WERI-Rb-1 (cell line): ENCODE measurements around the gene CNN2.

Experiments
- DNase-seq: peaks from one replicate; pipeline ENCODE4 v3.0.0-alpha.2; 2020
- H3K27ac ChIP-seq: fragments of 250-450 bp; sonication (Bioruptor Pico); 2 replicates; pipeline ENCODE4 v1.5.1; 2020; ENCODE audit warnings: mild to moderate bottlenecking, moderate library complexity
- H3K27me3 ChIP-seq: fragments of 250-450 bp; sonication (Bioruptor Pico); 2 replicates; pipeline ENCODE4 v1.5.1; 2021; ENCODE audit warnings: mild to moderate bottlenecking, low read depth, moderate library complexity; ENCODE audit not compliant: insufficient read depth, severe bottlenecking
- H3K36me3 ChIP-seq: fragments of 250-450 bp; sonication (Bioruptor Pico); 2 replicates; pipeline ENCODE4 v1.5.1; 2020; ENCODE audit warnings: mild to moderate bottlenecking, moderate library complexity
- H3K4me3 ChIP-seq: 2 replicates; pipeline ENCODE4 v1.5.1; 2011; ENCODE audit warnings: low read depth, mild to moderate bottlenecking, control low read depth, low read length
- H3K9me3 ChIP-seq: fragments of 250-450 bp; sonication (Bioruptor Pico); 2 replicates; pipeline ENCODE4 v1.5.1; 2021; ENCODE audit warnings: mild to moderate bottlenecking, moderate library complexity; ENCODE audit not compliant: severe bottlenecking
- TF ChIP-seq, protein P1 (sequence below): IDR thresholded peaks from 2 replicates; pipeline ENCODE4 v1.5.1; 2011; ENCODE audit warnings: low read depth, mild to moderate bottlenecking, control low read depth, inconsistent platforms, low read length

The CNN2 gene

DNA sequence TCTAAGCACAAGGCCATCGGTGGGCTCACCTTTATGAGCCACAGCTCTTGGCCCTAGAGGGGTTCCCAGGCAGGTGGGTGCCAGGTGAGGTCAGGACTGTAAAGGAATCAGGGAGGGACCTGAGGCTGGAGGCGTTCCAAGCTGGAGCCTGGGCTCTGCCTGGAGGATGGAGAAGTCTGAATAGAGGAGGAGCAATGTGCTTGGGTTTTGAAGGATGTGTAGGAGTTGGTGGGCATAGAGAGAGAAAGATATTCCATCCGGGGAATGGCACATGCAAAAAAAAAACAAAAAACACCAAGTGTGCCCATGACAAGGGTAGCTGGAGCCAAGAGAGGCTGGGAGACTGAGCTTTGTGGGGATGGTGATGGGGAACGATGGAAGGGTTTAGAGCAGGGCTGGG, 23.8 kb upstream of the CNN2 start:
- Histone ChIP-seq H3K27me3 (peaks cover 51% of the 10 kb centered on the region), H3K4me3 (no peak overlapping the region), H3K36me3 (no peaks in the 10 kb centered on the region), H3K27ac (no peak overlapping the region), H3K9me3 (peaks cover 1% of the 10 kb centered on the region)
- TF ChIP-seq, protein P1, sequence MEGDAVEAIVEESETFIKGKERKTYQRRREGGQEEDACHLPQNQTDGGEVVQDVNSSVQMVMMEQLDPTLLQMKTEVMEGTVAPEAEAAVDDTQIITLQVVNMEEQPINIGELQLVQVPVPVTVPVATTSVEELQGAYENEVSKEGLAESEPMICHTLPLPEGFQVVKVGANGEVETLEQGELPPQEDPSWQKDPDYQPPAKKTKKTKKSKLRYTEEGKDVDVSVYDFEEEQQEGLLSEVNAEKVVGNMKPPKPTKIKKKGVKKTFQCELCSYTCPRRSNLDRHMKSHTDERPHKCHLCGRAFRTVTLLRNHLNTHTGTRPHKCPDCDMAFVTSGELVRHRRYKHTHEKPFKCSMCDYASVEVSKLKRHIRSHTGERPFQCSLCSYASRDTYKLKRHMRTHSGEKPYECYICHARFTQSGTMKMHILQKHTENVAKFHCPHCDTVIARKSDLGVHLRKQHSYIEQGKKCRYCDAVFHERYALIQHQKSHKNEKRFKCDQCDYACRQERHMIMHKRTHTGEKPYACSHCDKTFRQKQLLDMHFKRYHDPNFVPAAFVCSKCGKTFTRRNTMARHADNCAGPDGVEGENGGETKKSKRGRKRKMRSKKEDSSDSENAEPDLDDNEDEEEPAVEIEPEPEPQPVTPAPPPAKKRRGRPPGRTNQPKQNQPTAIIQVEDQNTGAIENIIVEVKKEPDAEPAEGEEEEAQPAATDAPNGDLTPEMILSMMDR: no peak
- DNase-seq: no peak

DNA sequence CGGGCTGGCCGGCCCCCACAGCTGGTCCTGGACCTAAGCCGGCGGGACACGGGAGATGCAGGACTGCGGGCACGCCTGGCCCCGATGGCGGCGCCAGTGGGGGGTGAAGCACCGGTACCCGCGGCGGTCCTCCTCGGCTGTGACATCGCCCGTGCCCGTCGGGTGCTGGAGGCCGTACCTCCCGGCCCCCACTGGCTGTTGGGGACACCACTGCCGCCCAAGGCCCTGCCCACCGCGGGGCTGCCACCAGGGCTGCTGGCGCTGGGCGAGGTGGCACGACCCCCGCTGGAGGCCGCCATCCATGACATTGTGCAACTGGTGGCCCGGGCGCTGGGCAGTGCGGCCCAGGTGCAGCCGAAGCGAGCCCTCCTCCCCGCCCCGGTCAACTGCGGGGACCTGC, 23.1 kb upstream of the CNN2 start:
- TF ChIP-seq, protein P1: no peak
- no peak overlapping the region for H3K27ac ChIP-seq
- peaks cover under 1% of the 10 kb centered on the region; the same call in 1 of the 2 replicates for H3K36me3 ChIP-seq
- DNase-seq: no peak
- no peaks in the 10 kb centered on the region for H3K9me3 ChIP-seq
- H3K4me3 ChIP-seq: no peak overlapping the region
- peaks cover 44% of the 10 kb centered on the region for H3K27me3 ChIP-seq

DNA sequence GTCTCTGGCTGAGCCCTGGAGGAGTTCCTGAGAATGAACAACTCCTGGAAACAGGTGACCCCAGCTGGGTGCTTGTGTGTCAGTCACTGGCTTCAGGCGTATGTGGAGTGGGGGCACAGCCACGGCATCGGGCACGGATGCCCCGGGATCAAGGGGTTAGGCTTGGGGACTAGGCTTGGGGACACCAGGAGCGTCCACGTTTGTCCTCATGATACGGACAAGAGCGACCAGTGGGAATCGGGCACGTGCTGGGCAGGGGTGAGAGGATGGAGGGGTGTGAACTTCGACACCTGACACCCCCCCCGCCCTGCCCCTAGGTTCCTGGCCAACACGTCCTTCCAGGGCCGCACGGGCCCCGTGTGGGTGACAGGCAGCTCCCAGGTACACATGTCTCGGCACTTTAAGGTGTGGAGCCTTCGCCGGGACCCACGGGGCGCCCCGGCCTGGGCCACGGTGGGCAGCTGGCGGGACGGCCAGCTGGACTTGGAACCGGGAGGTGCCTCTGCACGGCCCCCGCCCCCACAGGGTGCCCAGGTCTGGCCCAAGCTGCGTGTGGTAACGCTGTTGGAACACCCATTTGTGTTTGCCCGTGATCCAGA, 22.1 kb upstream of the CNN2 start:
- no peak for DNase-seq
- Histone ChIP-seq H3K9me3 (peaks cover 2% of the 10 kb centered on the region), H3K27me3 (peaks cover 34% of the 10 kb centered on the region), H3K4me3 (no peak overlapping the region), H3K36me3 (peaks cover 3% of the 10 kb centered on the region; the same call in 1 of the 2 replicates), H3K27ac (no peak overlapping the region)
- TF ChIP-seq, protein P1: no peak

DNA sequence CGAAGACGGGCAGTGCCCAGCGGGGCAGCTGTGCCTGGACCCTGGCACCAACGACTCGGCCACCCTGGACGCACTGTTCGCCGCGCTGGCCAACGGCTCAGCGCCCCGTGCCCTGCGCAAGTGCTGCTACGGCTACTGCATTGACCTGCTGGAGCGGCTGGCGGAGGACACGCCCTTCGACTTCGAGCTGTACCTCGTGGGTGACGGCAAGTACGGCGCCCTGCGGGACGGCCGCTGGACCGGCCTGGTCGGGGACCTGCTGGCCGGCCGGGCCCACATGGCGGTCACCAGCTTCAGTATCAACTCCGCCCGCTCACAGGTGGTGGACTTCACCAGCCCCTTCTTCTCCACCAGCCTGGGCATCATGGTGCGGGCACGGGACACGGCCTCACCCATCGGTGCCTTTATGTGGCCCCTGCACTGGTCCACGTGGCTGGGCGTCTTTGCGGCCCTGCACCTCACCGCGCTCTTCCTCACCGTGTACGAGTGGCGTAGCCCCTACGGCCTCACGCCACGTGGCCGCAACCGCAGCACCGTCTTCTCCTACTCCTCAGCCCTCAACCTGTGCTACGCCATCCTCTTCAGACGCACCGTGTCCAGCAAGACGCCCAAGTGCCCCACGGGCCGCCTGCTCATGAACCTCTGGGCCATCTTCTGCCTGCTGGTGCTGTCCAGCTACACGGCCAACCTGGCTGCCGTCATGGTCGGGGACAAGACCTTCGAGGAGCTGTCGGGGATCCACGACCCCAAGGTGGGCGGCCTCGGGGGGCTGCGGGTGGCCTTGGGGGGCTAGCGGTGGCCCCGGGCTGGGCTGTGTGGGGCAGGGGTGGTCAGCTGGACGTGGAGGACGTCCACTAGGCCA, 21.4 kb upstream of the CNN2 start:
- TF ChIP-seq, protein P1: no peak
- Histone ChIP-seq H3K36me3 (peaks cover 7% of the 10 kb centered on the region), H3K4me3 (no peak overlapping the region), H3K9me3 (peaks cover 2% of the 10 kb centered on the region), H3K27ac (no peak overlapping the region), H3K27me3 (peaks cover 26% of the 10 kb centered on the region)
- DNase-seq: no peak

DNA sequence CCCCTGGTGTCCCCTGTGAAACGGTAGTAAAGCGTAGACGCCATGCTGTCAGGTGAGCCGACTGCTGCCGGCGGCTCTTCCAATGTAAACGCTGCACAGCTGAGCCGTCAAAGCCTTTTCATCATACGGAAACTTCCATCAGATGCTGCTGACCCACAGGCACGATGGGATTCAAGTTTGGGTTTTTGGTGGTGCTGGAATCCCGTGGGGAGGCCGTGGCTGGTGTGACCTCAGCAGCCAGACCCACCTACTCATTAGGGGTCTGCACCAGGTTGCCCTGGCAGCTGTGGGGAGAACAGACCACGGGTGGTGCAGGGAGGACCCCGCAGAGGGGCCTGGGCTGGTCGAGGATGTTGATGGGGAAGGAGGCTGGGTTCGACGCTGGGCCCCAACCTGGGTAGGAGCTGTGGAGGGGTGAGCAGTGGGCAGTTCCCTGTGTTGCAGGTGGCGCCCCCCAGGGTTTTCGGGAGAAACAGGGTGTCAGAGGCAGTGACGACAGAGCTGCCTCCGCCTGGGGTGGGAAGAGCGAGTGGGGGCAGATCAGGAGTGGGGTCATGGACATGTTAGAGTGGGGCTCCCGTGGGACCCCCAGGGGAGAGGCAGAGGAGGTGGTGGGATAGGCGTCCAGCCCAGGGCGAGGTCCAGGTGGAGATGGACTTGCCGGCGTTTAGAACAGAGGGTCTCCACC, 19.6 kb upstream of the CNN2 start:
- TF ChIP-seq, protein P1: no peak
- H3K36me3 ChIP-seq: peaks cover 19% of the 10 kb centered on the region
- peaks cover 2% of the 10 kb centered on the region for H3K9me3 ChIP-seq
- H3K4me3 ChIP-seq: no peak overlapping the region
- H3K27me3 ChIP-seq: peaks cover 11% of the 10 kb centered on the region
- H3K27ac ChIP-seq: no peak overlapping the region
- no peak for DNase-seq
